CD14-positive monocyte (primary cell): ENCODE measurements around the gene BCAR1. TPM values are rescaled to one million over a fixed set of nuclear protein-coding genes. Genes with fewer than 3 reads are reported as not detected.

Source experiments
- DNase-seq, 3 donors: peaks; one replicate each; pipeline ENCODE4 v3.0.0-alpha.2; 2011 to 2022
- H2AFZ ChIP-seq: 2 replicates; pipeline ENCODE4 v1.6.0; 2012; ENCODE audit warnings: mild to moderate bottlenecking, low read depth, low read length, inconsistent platforms; ENCODE audit not compliant: insufficient read depth, poor library complexity, severe bottlenecking
- H3K27ac ChIP-seq, 2 donors: 1 replicate in 1 of 2; 2 replicates in 1 of 2; pipeline ENCODE4 v1.5.1; 2012 to 2013; ENCODE audit warnings: low read length in 2 of 2, control low read depth in 1 of 2, inconsistent platforms in 1 of 2, low read depth in 1 of 2, mild to moderate bottlenecking in 1 of 2
- H3K27me3 ChIP-seq, 2 donors: one replicate each; pipeline versions ENCODE4 v1.6.0 to v1.6.1; 2011 to 2013; ENCODE audit warnings: low read length in 2 of 2; ENCODE audit not compliant: control insufficient read depth in 2 of 2, insufficient read depth in 2 of 2
- H3K36me3 ChIP-seq, 2 donors: replicated peaks in 1 of 2; 1 replicate in 1 of 2; 2 replicates in 1 of 2; pipeline versions ENCODE4 v1.5.1 to v1.6.1; 2012 to 2013; ENCODE audit warnings: low read length in 2 of 2, control low read depth in 1 of 2, inconsistent platforms in 1 of 2, mild to moderate bottlenecking in 1 of 2; ENCODE audit not compliant: insufficient read depth in 2 of 2, control insufficient read depth in 1 of 2
- H3K4me1 ChIP-seq, 2 donors: 1 replicate in 1 of 2; 2 replicates in 1 of 2; pipeline versions ENCODE4 v1.5.1 to v1.6.1; 2012 to 2013; ENCODE audit warnings: low read length in 2 of 2, control low read depth in 1 of 2, inconsistent platforms in 1 of 2, mild to moderate bottlenecking in 1 of 2, moderate library complexity in 1 of 2; ENCODE audit not compliant: insufficient read depth in 2 of 2, control insufficient read depth in 1 of 2
- H3K4me2 ChIP-seq: replicated peaks from 2 replicates; pipeline ENCODE3; 2012; ENCODE audit warnings: low read length, moderate library complexity, mild to moderate bottlenecking; ENCODE audit not compliant: poor library complexity, severe bottlenecking; ENCODE audit errors: extremely low read depth
- H3K4me3 ChIP-seq, 3 experiments: fragments of 200-600 bp in 1 of 3; sonication (generic) in 1 of 3; replicated peaks in 1 of 3; 1 replicate in 2 of 3; 2 replicates in 1 of 3; pipeline ENCODE4 v1.5.1; 2011 to 2013; ENCODE audit warnings: low read length in 3 of 3, mild to moderate bottlenecking in 3 of 3, control low read depth in 2 of 3, low read depth in 2 of 3, inconsistent platforms in 1 of 3, moderate library complexity in 1 of 3
- H3K79me2 ChIP-seq: 2 replicates; pipeline ENCODE4 v1.6.0; 2012; ENCODE audit warnings: mild to moderate bottlenecking, control low read depth, inconsistent platforms, low read length, moderate library complexity; ENCODE audit not compliant: insufficient read depth
- H3K9ac ChIP-seq: 2 replicates; pipeline ENCODE4 v1.6.0; 2017; ENCODE audit warnings: low read length, mild to moderate bottlenecking; ENCODE audit not compliant: insufficient read depth, poor library complexity, severe bottlenecking
- H3K9me3 ChIP-seq, 2 donors: replicated peaks in 1 of 2; 1 replicate in 1 of 2; 2 replicates in 1 of 2; pipeline versions ENCODE4 v1.5.1 to v1.6.1; 2012 to 2013; ENCODE audit warnings: low read length in 2 of 2, control low read depth in 1 of 2; ENCODE audit not compliant: control insufficient read depth in 1 of 2, insufficient read depth in 1 of 2
- H4K20me1 ChIP-seq: 2 replicates; pipeline ENCODE4 v1.6.0; 2012; ENCODE audit warnings: mild to moderate bottlenecking, low read length, control low read depth, moderate library complexity; ENCODE audit not compliant: insufficient read depth
- H3K27ac Mint-ChIP-seq, 7 donors: one replicate each; pipeline ENCODE4 v1.8.0; 2020; ENCODE audit warnings: mild to moderate bottlenecking in 7 of 7, mixed read lengths in 7 of 7, moderate library complexity in 6 of 7, inconsistent platforms in 2 of 7
- H3K27me3 Mint-ChIP-seq, 3 donors: one replicate each; pipeline ENCODE4 v1.8.0; 2021 to 2022; ENCODE audit warnings: low read depth in 3 of 3, mild to moderate bottlenecking in 3 of 3, mixed read lengths in 3 of 3, moderate library complexity in 3 of 3, inconsistent platforms in 1 of 3
- H3K36me3 Mint-ChIP-seq, 2 donors: one replicate each; pipeline ENCODE4 v1.8.0; 2020; ENCODE audit warnings: mixed read lengths in 2 of 2, inconsistent platforms in 1 of 2, mild to moderate bottlenecking in 1 of 2
- H3K4me1 Mint-ChIP-seq: one replicate; pipeline ENCODE4 v1.8.0; 2020; ENCODE audit warnings: mild to moderate bottlenecking, mixed read lengths
- H3K4me3 Mint-ChIP-seq, 2 donors: one replicate each; pipeline ENCODE4 v1.8.0; 2020; ENCODE audit warnings: mild to moderate bottlenecking in 2 of 2, mixed read lengths in 2 of 2, moderate library complexity in 1 of 2
- H3K9me3 Mint-ChIP-seq, 7 donors: one replicate each; pipeline ENCODE4 v1.8.0; 2020 to 2022; ENCODE audit warnings: mixed read lengths in 7 of 7, mild to moderate bottlenecking in 6 of 7, moderate library complexity in 6 of 7, inconsistent platforms in 2 of 7
- CTCF ChIP-seq: fragments of 200-600 bp; IDR thresholded peaks from one replicate; pipeline ENCODE4 v1.8.0; 2022; ENCODE audit warnings: antibody characterized with exemption, mild to moderate bottlenecking
- WGBS: methylation state at CpG from one replicate; pipeline ENCODE4 v1.1.5; 2013; ENCODE audit warnings: missing lambda C conversion rate; ENCODE audit not compliant: insufficient coverage; 5-methylcytosine and 5-hydroxymethylcytosine counted together
- intact Hi-C, 2 donors: fragments of 100-400 bp; cut with micrococcal nuclease; formaldehyde crosslinking; loops; one replicate each; pipeline versions ENCODE4 v1.15.0 to v1.15.1; 2023
- polyA plus RNA-seq, 3 donors: library from polyadenylated mRNA; depleted of rRNA in 1 of 3; unstranded in 2 of 3; stranded (reverse) in 1 of 3; fragments of 300-500 nt in 2 of 3; fragments of >200 nt in 1 of 3; fragmentation: Illumina TruSeq in 2 of 3; gene quantifications; 1 replicate in 2 of 3; 2 replicates in 1 of 3; pipeline ENCODE4 v1.2.3, GENCODE V29; 2012 to 2021

BCAR1 gene
- polyA plus RNA-seq, 3 donors = not detected

- Mint-ChIP-seq H3K9me3 (peaks cover 0 to 8% (median 6%) of the 10 kb centered on the region in 7 donors), H3K36me3 (peaks cover 45 to 59% of the 10 kb centered on the region in 2 donors), H3K27me3 (peaks cover 20 to 66% (median 25%) of the 10 kb centered on the region in 3 donors), H3K4me3 (peak overlapping the region in 1 of 2 donors; percentile 10), H3K27ac (peak overlapping the region in 2 of 7 donors; percentile 11 to 22), H3K4me1 (no peaks in the 10 kb centered on the region)
- H3K4me3 ChIP-seq = no peak overlapping the region
- H3K79me2 ChIP-seq = no peaks in the 10 kb centered on the region
- H3K9me3 ChIP-seq = peaks cover 0 to 3% of the 10 kb centered on the region in 2 donors
- 90% methylated on average over 10 of the region's 10 CpGs for WGBS
- no peak for TF ChIP-seq CTCF
- H3K27me3 ChIP-seq = peaks cover 0 to 12% of the 10 kb centered on the region in 2 donors
- H4K20me1 ChIP-seq = no peaks in the 10 kb centered on the region
- no peak overlapping the region for H3K27ac ChIP-seq
- intact Hi-C loops = no loop called here
- DNase-seq = no peak
- H3K36me3 ChIP-seq = peaks cover 4 to 26% of the 10 kb centered on the region in 2 donors
- no peak overlapping the region for H2AFZ ChIP-seq
- no peaks in the 10 kb centered on the region for H3K4me1 ChIP-seq
- H3K4me2 ChIP-seq = no peak overlapping the region
- H3K9ac ChIP-seq = no peak overlapping the region
Observed at GRCh38 chr16:75288596-75289120, 37.2 kb upstream of the BCAR1 start.

GRCh38 chr16:75288181-75288580 is 36.8 kb upstream of the BCAR1 start:
- peaks cover 22 to 69% (median 28%) of the 10 kb centered on the region in 3 donors for H3K27me3 Mint-ChIP-seq
- H3K36me3 Mint-ChIP-seq = peaks cover 40 to 55% of the 10 kb centered on the region in 2 donors
- no peak overlapping the region for H3K27ac Mint-ChIP-seq
- intact Hi-C loops = no loop called here
- H3K4me1 ChIP-seq = no peaks in the 10 kb centered on the region
- peaks cover 0 to 8% (median 6%) of the 10 kb centered on the region in 7 donors for H3K9me3 Mint-ChIP-seq
- no peak overlapping the region for H3K4me2 ChIP-seq
- H3K9ac ChIP-seq = no peak overlapping the region
- H3K27ac ChIP-seq = no peak overlapping the region
- no peak for TF ChIP-seq CTCF
- H2AFZ ChIP-seq = no peak overlapping the region
- peaks cover 0 to 3% of the 10 kb centered on the region in 2 donors for H3K9me3 ChIP-seq
- 81% methylated on average over 3 of the region's 7 CpGs for WGBS
- H3K27me3 ChIP-seq = peaks cover 0 to 12% of the 10 kb centered on the region in 2 donors
- peak overlapping the region in 1 of 2 donors; percentile 35 for H3K4me3 Mint-ChIP-seq
- DNase-seq = no peak
- H3K79me2 ChIP-seq = no peaks in the 10 kb centered on the region
- H3K4me3 ChIP-seq = no peak overlapping the region
- H4K20me1 ChIP-seq = no peaks in the 10 kb centered on the region
- H3K36me3 ChIP-seq = peaks cover 1 to 21% of the 10 kb centered on the region in 2 donors
- no peaks in the 10 kb centered on the region for H3K4me1 Mint-ChIP-seq
